ENCODE measurements around the gene LACTB.

The LACTB gene

GRCh38 chr15:63082366-63082765 lies 39.3 kb upstream of the LACTB start:
- no peak for TF ChIP-seq JUND (IDR thresholded peaks at IDR 0.05; ENCODE audit: low read depth)
- in situ Hi-C loops (cut with HindIII; ENCODE audit: low pct_unique_long_range_greater_than_20kb, low sequenced_read_pairs): no loop called here
- DNase-seq (ENCODE audit: low read depth in 1 of 2, low spot score in 1 of 2): no peak

- no peak for TF ChIP-seq JUND (IDR thresholded peaks at IDR 0.05; ENCODE audit: low read depth)
- no peak for DNase-seq (ENCODE audit: low read depth in 1 of 2, low spot score in 1 of 2)
- in situ Hi-C loops (cut with HindIII; ENCODE audit: low pct_unique_long_range_greater_than_20kb, low sequenced_read_pairs): no loop called here
Measured at GRCh38 chr15:63083044-63083443, 38.6 kb upstream of the LACTB start.

- in situ Hi-C loops (cut with HindIII; ENCODE audit: low pct_unique_long_range_greater_than_20kb, low sequenced_read_pairs): no loop called here
- no peak for TF ChIP-seq JUND (IDR thresholded peaks at IDR 0.05; ENCODE audit: low read depth)
- no peak for DNase-seq (ENCODE audit: low read depth in 1 of 2, low spot score in 1 of 2)
Measured at GRCh38 chr15:63083541-63083940, 38.1 kb upstream of the LACTB start.

GRCh38 chr15:63084806-63085205 lies 36.9 kb upstream of the LACTB start:
- in situ Hi-C loops (cut with HindIII; ENCODE audit: low pct_unique_long_range_greater_than_20kb, low sequenced_read_pairs): no loop called here
- TF ChIP-seq JUND (IDR thresholded peaks at IDR 0.05; ENCODE audit: low read depth): no peak
- DNase-seq (ENCODE audit: low read depth in 1 of 2, low spot score in 1 of 2): no peak

GRCh38 chr15:63085289-63085688 lies 36.4 kb upstream of the LACTB start:
- in situ Hi-C loops (cut with HindIII; ENCODE audit: low pct_unique_long_range_greater_than_20kb, low sequenced_read_pairs): no loop called here
- TF ChIP-seq JUND (IDR thresholded peaks at IDR 0.05; ENCODE audit: low read depth): no peak
- DNase-seq (ENCODE audit: low read depth in 1 of 2, low spot score in 1 of 2): no peak

- no peak for DNase-seq (ENCODE audit: low read depth in 1 of 2, low spot score in 1 of 2)
- in situ Hi-C loops (cut with HindIII; ENCODE audit: low pct_unique_long_range_greater_than_20kb, low sequenced_read_pairs): no loop called here
- no peak for TF ChIP-seq JUND (IDR thresholded peaks at IDR 0.05; ENCODE audit: low read depth)
Measured at GRCh38 chr15:63086271-63086670, 35.4 kb upstream of the LACTB start.

- in situ Hi-C loops (cut with HindIII; ENCODE audit: low pct_unique_long_range_greater_than_20kb, low sequenced_read_pairs): no loop called here
- DNase-seq (ENCODE audit: low read depth in 1 of 2, low spot score in 1 of 2): no peak
- no peak for TF ChIP-seq JUND (IDR thresholded peaks at IDR 0.05; ENCODE audit: low read depth)
Measured at GRCh38 chr15:63086947-63087346, 34.7 kb upstream of the LACTB start.

GRCh38 chr15:63088533-63089245 lies 33.0 kb upstream of the LACTB start:
- no peak for TF ChIP-seq JUND (IDR thresholded peaks at IDR 0.05; ENCODE audit: low read depth)
- DNase-seq (ENCODE audit: low read depth in 1 of 2, low spot score in 1 of 2): no peak
- in situ Hi-C loops (cut with HindIII; ENCODE audit: low pct_unique_long_range_greater_than_20kb, low sequenced_read_pairs): no loop called here

GRCh38 chr15:63089260-63090043 lies 32.2 kb upstream of the LACTB start:
- no peak for DNase-seq (ENCODE audit: low read depth in 1 of 2, low spot score in 1 of 2)
- in situ Hi-C loops (cut with HindIII; ENCODE audit: low pct_unique_long_range_greater_than_20kb, low sequenced_read_pairs): no loop called here
- no peak for TF ChIP-seq JUND (IDR thresholded peaks at IDR 0.05; ENCODE audit: low read depth)

- in situ Hi-C loops (cut with HindIII; ENCODE audit: low pct_unique_long_range_greater_than_20kb, low sequenced_read_pairs): no loop called here
- TF ChIP-seq JUND (IDR thresholded peaks at IDR 0.05; ENCODE audit: low read depth): no peak
- no peak for DNase-seq (ENCODE audit: low read depth in 1 of 2, low spot score in 1 of 2)
Measured at GRCh38 chr15:63090472-63090871, 31.2 kb upstream of the LACTB start.

GRCh38 chr15:63090887-63091286 lies 30.8 kb upstream of the LACTB start:
- DNase-seq (ENCODE audit: low read depth in 1 of 2, low spot score in 1 of 2): no peak
- in situ Hi-C loops (cut with HindIII; ENCODE audit: low pct_unique_long_range_greater_than_20kb, low sequenced_read_pairs): no loop called here
- no peak for TF ChIP-seq JUND (IDR thresholded peaks at IDR 0.05; ENCODE audit: low read depth)

GRCh38 chr15:63091679-63092446 lies 29.8 kb upstream of the LACTB start:
- in situ Hi-C loops (cut with HindIII; ENCODE audit: low pct_unique_long_range_greater_than_20kb, low sequenced_read_pairs): no loop called here
- no peak for DNase-seq (ENCODE audit: low read depth in 1 of 2, low spot score in 1 of 2)
- TF ChIP-seq JUND (IDR thresholded peaks at IDR 0.05; ENCODE audit: low read depth): no peak
